Spleen (tissue), 11 donors: ENCODE measurements around the gene TBX2. TPM values are rescaled to one million over a fixed set of nuclear protein-coding genes. Genes with fewer than 3 reads are reported as not detected.

ENCODE experiments used
- DNase-seq: peaks from one replicate; pipeline ENCODE4 v3.0.0-alpha.2; 2020
- H3K27ac ChIP-seq, 8 donors: fragments of 200-600 bp; sonication (generic) in 7 of 8; 1 replicate in 4 of 8; 2 replicates in 4 of 8; pipeline versions ENCODE4 v1.5.0 to v1.8.0; 2016 to 2021; ENCODE audit warnings: inconsistent platforms in 4 of 8, mild to moderate bottlenecking in 4 of 8, moderate library complexity in 1 of 8
- H3K27me3 ChIP-seq, 7 donors: fragments of 200-600 bp; sonication (generic) in 6 of 7; replicated peaks in 1 of 7; 1 replicate in 4 of 7; 2 replicates in 3 of 7; pipeline versions ENCODE4 v1.5.0 to v1.8.0; 2016 to 2021; ENCODE audit warnings: inconsistent platforms in 3 of 7, mild to moderate bottlenecking in 1 of 7
- H3K36me3 ChIP-seq, 6 donors: fragments of 200-600 bp; sonication (generic) in 5 of 6; 1 replicate in 4 of 6; 2 replicates in 2 of 6; pipeline versions ENCODE4 v1.5.0 to v1.8.0; 2016 to 2021; ENCODE audit warnings: inconsistent platforms in 2 of 6
- H3K4me1 ChIP-seq, 6 donors: fragments of 200-600 bp; sonication (generic) in 5 of 6; 1 replicate in 3 of 6; 2 replicates in 3 of 6; pipeline versions ENCODE4 v1.5.0 to v1.8.0; 2016 to 2021; ENCODE audit warnings: inconsistent platforms in 3 of 6
- H3K4me3 ChIP-seq, 8 donors: fragments of 200-600 bp; sonication (generic) in 7 of 8; 1 replicate in 4 of 8; 2 replicates in 4 of 8; pipeline versions ENCODE4 v1.5.0 to v1.8.0; 2016 to 2021; ENCODE audit warnings: inconsistent platforms in 4 of 8, mild to moderate bottlenecking in 4 of 8, moderate library complexity in 2 of 8
- H3K9me3 ChIP-seq, 8 donors: fragments of 200-600 bp; sonication (generic) in 7 of 8; 1 replicate in 4 of 8; 2 replicates in 4 of 8; pipeline versions ENCODE4 v1.5.0 to v1.8.0; 2016 to 2021; ENCODE audit warnings: inconsistent platforms in 4 of 8
- CTCF ChIP-seq, 11 experiments: fragments of 200-600 bp in 7 of 11; fragments of 450-650 bp in 4 of 11; sonication (generic) in 4 of 11; IDR thresholded peaks in 8 of 11; conservative IDR thresholded peaks in 3 of 11; 1 replicate in 7 of 11; 2 replicates in 4 of 11; pipeline versions ENCODE4 v1.4.0 to v1.8.0; 2016 to 2021; ENCODE audit warnings: antibody characterized with exemption in 11 of 11, inconsistent platforms in 4 of 11, mild to moderate bottlenecking in 1 of 11
- POLR2A ChIP-seq, 3 donors: fragments of 450-650 bp; IDR thresholded peaks; one replicate each; pipeline ENCODE4 v1.5.1; 2017; ENCODE audit warnings: antibody characterized with exemption in 3 of 3, mild to moderate bottlenecking in 1 of 3
- POLR2AphosphoS5 ChIP-seq, 3 donors: sonication (generic); formaldehyde crosslinking; IDR thresholded peaks; one replicate each; pipeline ENCODE4 v1.5.1; 2017; ENCODE audit warnings: antibody characterized with exemption in 3 of 3
- whole genome bisulfite sequencing, 5 donors: extraction: QIAGEN DNeasy Blood & Tissue Kit in 3 of 5; methylation state at CpG; one replicate each; pipeline versions ENCODE4 v1.1.5 to v1.1.7; 2013 to 2018; 5-methylcytosine and 5-hydroxymethylcytosine counted together
- intact Hi-C: fragments of 100-400 bp; cut with DNase I; formaldehyde crosslinking; loops from one replicate; pipeline ENCODE4 v1.15.0; 2023; ENCODE audit warnings: low total_unique reads
- polyA plus RNA-seq, 3 donors: library from polyadenylated mRNA; stranded (reverse); fragments of 200-250 nt; gene quantifications; one replicate each; pipeline ENCODE4 v1.2.1, GENCODE V29; 2013
- total RNA-seq, 7 donors: library from RNA; depleted of rRNA in 3 of 7; stranded (reverse); fragments of >200 nt in 3 of 7; fragmentation: NEBNext Ultra II Directional in 4 of 7; extraction: Animal tissue kit (Norgen Biotek cat#: 25700) in 4 of 7; gene quantifications; one replicate each; pipeline versions ENCODE4 v1.1.0 to v1.2.1, GENCODE V29; 2016 to 2021
- donor health status: healthy with polysubstance abuse.
- donor health status: DM: no; HTN: no; CAD: no; lungs with moderate emphysema.
- donor health status: DM: no; HTN: no; CAD: no.
- donor health status: Bipolar disorder and iron deficiency.
- donor health status: healthy.
- donor health status: DM: no; HTN: no; CAD: no.
- donor health status: DM: yes; HTN: yes; CAD: no.

TBX2 gene
- total and polyA plus RNA-seq, 10 donors, result 6.4 to 57.6 (median 24.1) TPM

- Histone ChIP-seq H3K27ac (no peak overlapping the region), H3K4me1 (no peaks in the 10 kb centered on the region), H3K9me3 (no peaks in the 10 kb centered on the region), H3K4me3 (no peak overlapping the region), H3K27me3 (no peaks in the 10 kb centered on the region), H3K36me3 (peaks cover 0 to 4% (median 0%) of the 10 kb centered on the region in 6 donors)
- WGBS, 5 donors, result 82 to 94% (median 88%) methylated on average over 10 of the region's 10 CpGs
- TF ChIP-seq CTCF (IDR thresholded peaks at IDR 0.05 in 8 of 11, conservative IDR thresholded peaks at IDR 0.05 in 3 of 11) (no peak), POLR2AphosphoS5 (IDR thresholded peaks at IDR 0.05) (no peak), POLR2A (IDR thresholded peaks at IDR 0.05) (no peak)
- intact Hi-C loops, result loop anchor here (10.0 kb wide), 1 partner anchor 376 kb away; no protein-coding TSS in a partner anchor
- DNase-seq, result peak; percentile 36
Observed at GRCh38 chr17:61380217-61380835, 19.3 kb upstream of the TBX2 start.

- no peaks in the 10 kb centered on the region for H3K9me3 ChIP-seq
- H3K4me1 ChIP-seq, result no peaks in the 10 kb centered on the region
- peak; percentile 49 for DNase-seq
- no peaks in the 10 kb centered on the region for H3K27me3 ChIP-seq
- H3K36me3 ChIP-seq, result peaks cover 0 to 4% (median 0%) of the 10 kb centered on the region in 6 donors
- TF ChIP-seq POLR2AphosphoS5 (IDR thresholded peaks at IDR 0.05), result no peak
- no peak for TF ChIP-seq CTCF (IDR thresholded peaks at IDR 0.05 in 8 of 11, conservative IDR thresholded peaks at IDR 0.05 in 3 of 11)
- TF ChIP-seq POLR2A (IDR thresholded peaks at IDR 0.05), result no peak
- H3K27ac ChIP-seq, result no peak overlapping the region
- 89 to 91% (median 90%) methylated on average over 18 of the region's 18 CpGs for WGBS, 5 donors
- intact Hi-C loops, result loop anchor here (10.0 kb wide), 1 partner anchor 376 kb away; no protein-coding TSS in a partner anchor
- H3K4me3 ChIP-seq, result no peak overlapping the region
Observed at GRCh38 chr17:61380836-61381525, 18.7 kb upstream of the TBX2 start.

- H3K4me1 ChIP-seq, result no peaks in the 10 kb centered on the region
- TF ChIP-seq POLR2A (IDR thresholded peaks at IDR 0.05) (no peak), CTCF (IDR thresholded peaks at IDR 0.05 in 8 of 11, conservative IDR thresholded peaks at IDR 0.05 in 3 of 11) (no peak), POLR2AphosphoS5 (IDR thresholded peaks at IDR 0.05) (no peak)
- no peak overlapping the region for H3K27ac ChIP-seq
- H3K36me3 ChIP-seq, result peaks cover 0 to 4% (median 0%) of the 10 kb centered on the region in 6 donors
- WGBS, 5 donors, result 89 to 97% (median 96%) methylated on average over 5 of the region's 5 CpGs
- H3K4me3 ChIP-seq, result no peak overlapping the region
- DNase-seq, result peak; percentile 23
- intact Hi-C loops, result loop anchor here (10.0 kb wide), 1 partner anchor 377 kb away; no protein-coding TSS in a partner anchor
- no peaks in the 10 kb centered on the region for H3K27me3 ChIP-seq
- H3K9me3 ChIP-seq, result no peaks in the 10 kb centered on the region
Observed at GRCh38 chr17:61381537-61381936, 18.1 kb upstream of the TBX2 start.
